GM18858 (cell line): ENCODE results near the gene PTPRK.

ENCODE experiments used
- ATAC-seq: cut with Tn5 transposase; IDR thresholded peaks from one replicate; pipeline ENCODE4 v1.9.1; 2021; ENCODE audit not compliant: unreplicated experiment

The PTPRK gene

GRCh38 chr6:128099571-128100197, 420.7 kb downstream of the PTPRK start:
- ATAC-seq = no peak

- ATAC-seq = no peak
Measured at GRCh38 chr6:128098000-128098581, 422.3 kb downstream of the PTPRK start.

DNA sequence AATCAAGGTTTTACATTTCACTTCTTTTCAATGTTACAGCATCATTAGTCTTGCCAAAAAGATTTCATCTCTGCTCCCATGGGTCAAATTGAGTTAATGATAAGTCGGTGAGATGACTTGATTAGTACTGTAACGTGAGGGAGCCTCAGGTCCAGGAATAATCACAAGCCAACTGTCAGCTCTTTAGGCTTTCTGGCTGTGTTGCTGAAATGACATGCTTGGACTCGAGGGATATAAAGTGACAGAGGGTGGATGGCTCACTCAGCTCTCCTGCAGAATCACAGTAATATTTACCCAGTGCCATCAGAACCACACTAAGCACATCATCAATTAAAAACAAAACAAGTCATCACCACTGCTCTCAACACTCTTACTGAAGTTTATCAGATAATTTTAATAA, 423.4 kb downstream of the PTPRK start:
- no peak for ATAC-seq

- no peak for ATAC-seq
Measured at GRCh38 chr6:128095362-128095761, 425.0 kb downstream of the PTPRK start.

DNA sequence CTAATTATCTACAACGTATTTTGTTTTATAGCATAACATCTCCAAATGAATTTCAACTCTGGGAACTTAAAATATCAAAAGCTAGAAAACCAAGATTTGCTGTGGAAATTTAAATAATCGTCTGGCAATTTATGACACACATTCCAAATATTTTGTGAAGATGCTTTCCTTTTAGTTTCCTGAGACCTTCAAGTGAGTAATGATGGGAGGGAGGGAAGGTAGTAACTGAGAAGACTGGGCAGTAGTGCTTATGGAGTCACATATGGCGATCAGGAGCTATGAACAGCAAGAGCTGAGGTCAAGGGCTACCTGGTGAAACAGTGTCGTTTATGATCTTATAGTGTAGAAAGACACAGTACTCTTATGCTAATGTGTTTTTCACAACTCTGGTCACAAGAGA, 441.4 kb downstream of the PTPRK start:
- ATAC-seq = no peak

GRCh38 chr6:128078276-128078675, 442.1 kb downstream of the PTPRK start:
- peak; percentile 63 for ATAC-seq

DNA sequence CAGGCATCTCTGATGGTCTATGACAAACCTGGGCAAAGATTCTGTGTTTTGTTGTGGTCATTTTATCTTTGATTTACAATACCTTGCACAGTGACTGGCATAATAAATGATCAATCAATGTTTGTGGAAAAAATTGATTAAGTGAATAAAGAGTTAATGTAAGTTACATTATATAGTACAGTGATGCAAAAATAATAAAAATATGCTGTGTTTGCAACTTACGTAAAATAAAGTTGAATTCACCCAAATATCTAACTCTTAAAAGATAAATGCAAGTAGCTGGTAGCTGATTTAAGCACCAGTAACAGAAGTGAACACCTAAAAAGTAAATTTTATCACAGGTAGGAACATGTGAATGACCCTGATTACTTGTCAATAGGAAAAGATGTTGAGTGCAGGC, 443.6 kb downstream of the PTPRK start:
- no peak for ATAC-seq

- ATAC-seq = no peak
Measured at GRCh38 chr6:128074567-128074966, 445.8 kb downstream of the PTPRK start.

DNA sequence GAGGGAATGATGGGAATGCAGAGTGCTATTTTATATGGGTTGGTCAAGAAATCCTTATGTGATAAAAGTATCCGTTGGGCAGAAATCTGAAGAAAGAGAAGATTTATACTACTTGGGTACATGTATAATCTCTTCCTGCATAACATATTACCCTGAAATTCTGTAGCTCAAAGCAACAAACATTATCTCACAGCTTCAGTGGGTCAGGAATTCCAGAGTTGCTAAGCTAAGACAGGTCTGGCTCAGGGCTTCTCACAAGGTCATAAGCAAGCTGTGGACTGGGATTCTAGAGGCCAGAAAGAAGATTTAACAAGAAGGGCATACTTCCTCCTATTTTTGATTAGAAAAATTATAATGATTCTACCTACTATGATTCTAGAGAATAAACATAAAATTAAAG, 447.0 kb downstream of the PTPRK start:
- no peak for ATAC-seq

- peak; percentile 53 for ATAC-seq
Measured at GRCh38 chr6:128071212-128071611, 449.2 kb downstream of the PTPRK start.

GRCh38 chr6:128070406-128070805, 450.0 kb downstream of the PTPRK start:
- no peak for ATAC-seq

DNA sequence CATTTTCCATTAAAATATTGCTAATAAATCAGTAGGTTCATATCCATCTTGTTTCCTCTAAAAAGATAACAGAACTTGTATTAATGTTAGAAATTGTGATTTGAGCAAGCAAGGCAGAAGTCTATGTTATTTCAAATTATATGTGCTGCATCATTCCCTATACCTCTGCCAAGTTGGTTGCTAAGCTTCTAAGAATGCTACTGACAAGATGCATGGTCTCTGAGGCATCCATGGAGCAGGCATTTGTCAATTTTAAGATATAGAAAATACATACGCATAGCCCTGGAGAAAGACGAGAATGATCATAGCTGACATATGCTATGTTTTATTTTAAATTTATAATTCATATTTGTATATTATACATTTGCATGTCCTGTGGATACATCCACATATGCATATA, 451.2 kb downstream of the PTPRK start:
- no peak for ATAC-seq

- no peak for ATAC-seq
Measured at GRCh38 chr6:128068119-128068479, 452.3 kb downstream of the PTPRK start.

GRCh38 chr6:128067446-128068118, 452.8 kb downstream of the PTPRK start:
- ATAC-seq = no peak

- ATAC-seq = no peak
Measured at GRCh38 chr6:128065072-128065471, 455.3 kb downstream of the PTPRK start.

GRCh38 chr6:128064540-128064895, 455.9 kb downstream of the PTPRK start:
- no peak for ATAC-seq

DNA sequence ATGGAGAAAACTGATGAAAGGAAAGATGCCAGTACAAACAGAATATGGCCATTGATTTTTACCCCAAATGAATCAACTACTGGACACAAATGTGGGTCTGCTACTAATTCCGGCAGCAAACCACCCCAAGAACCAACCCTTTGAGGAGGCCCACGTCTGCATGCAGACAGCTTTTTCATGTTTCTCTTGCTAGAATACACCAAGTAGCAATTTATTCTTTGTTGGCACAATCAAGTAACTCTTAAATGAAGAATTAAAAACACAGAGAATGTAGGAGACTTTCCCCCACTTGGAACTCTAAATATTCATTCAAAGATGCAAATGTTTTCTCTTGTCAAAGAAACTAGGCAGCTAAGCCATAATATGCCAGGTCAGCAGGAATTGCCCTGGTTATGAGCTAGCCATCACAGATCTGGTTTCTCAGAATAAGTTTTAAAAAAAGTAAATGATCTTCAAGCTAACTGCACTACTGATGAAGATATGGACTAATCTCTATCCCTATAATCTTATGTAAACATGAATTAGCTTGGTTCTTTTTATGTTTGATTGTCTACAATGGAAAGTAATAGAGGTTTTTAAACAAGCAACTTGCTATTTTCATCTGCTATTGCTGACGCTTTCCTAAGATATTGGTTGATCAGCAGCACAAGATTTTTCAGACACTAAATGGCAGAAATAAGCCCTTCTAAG, 456.4 kb downstream of the PTPRK start:
- ATAC-seq = no peak

- no peak for ATAC-seq
Measured at GRCh38 chr6:128062882-128063603, 457.4 kb downstream of the PTPRK start.

- no peak for ATAC-seq
Measured at GRCh38 chr6:128057946-128058345, 462.5 kb downstream of the PTPRK start.

DNA sequence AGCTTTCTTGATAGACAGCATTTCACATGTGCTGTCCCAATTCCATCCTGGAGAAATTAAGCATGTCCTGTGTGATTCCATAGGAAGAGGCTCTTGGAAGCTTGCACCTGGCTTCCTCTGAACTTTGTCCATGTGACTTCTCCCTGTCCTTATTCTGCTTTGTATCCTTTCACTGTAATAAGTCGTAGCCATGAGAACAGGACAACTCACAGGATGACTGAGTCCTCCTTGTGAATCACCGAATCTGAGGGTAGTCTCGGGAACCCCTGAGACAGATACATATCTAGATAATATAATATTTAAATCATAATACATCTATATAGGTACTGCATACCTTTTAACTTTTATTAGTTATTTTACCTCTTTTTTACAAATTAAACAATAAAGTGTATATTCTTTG, 462.9 kb downstream of the PTPRK start:
- ATAC-seq = no peak

DNA sequence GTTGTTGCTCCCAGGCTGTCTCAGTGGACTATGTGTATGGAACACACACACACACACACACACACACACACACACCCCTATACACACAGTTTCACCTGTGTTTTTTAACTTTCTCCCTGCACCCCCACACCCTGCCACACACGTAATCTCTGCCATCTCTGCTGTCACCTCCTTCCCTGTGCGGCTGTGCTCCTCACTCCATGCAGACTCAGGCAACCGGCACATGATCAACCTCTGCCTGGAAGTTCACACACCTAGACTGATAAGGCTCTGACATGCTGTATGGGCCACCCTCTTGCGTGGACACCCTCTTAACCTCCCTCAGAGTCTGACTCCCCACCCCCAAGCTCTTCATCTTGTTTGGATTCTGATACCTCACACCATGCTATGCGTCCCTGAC, 467.3 kb downstream of the PTPRK start:
- no peak for ATAC-seq
